HepG2 (cell line): ENCODE measurements around the gene IFNL1. TPM values are rescaled to one million over a fixed set of nuclear protein-coding genes. Genes with fewer than 3 reads are reported as not detected.

Experiments used
- CENPT ChIP-seq: sonication (generic); formaldehyde crosslinking; IDR thresholded peaks from 2 replicates; pipeline ENCODE4 v1.8.0; 2022; ENCODE audit warnings: low read depth, mild to moderate bottlenecking, moderate library complexity, missing genetic modification reagents
- CTCF ChIP-seq: sonication (generic); formaldehyde crosslinking; IDR thresholded peaks from 2 replicates; pipeline ENCODE4 v1.5.0; 2020; ENCODE audit warnings: mild to moderate bottlenecking, missing genetic modification reagents, moderate library complexity
- EZH2 ChIP-seq: conservative IDR thresholded peaks from 2 replicates; pipeline ENCODE4 v1.6.1; 2012; ENCODE audit warnings: mild to moderate bottlenecking, low read depth, low read length, moderate library complexity
- FOXO1 ChIP-seq: sonication (generic); formaldehyde crosslinking; IDR thresholded peaks from 2 replicates; pipeline ENCODE4 v1.4.0; 2020; ENCODE audit warnings: missing genetic modification reagents
- HOXA3 ChIP-seq: sonication (generic); formaldehyde crosslinking; IDR thresholded peaks from 2 replicates; pipeline ENCODE4 v1.5.0; 2020; ENCODE audit warnings: missing genetic modification reagents
- NCOR1 ChIP-seq: fragments of 200-600 bp; sonication (generic); IDR thresholded peaks from 2 replicates; pipeline ENCODE4 v1.7.0; 2017; ENCODE audit warnings: antibody characterized with exemption, low read length, borderline replicate concordance
- POLR2G ChIP-seq: fragments of 200-400 bp; formaldehyde crosslinking; IDR thresholded peaks from 2 replicates; pipeline ENCODE4 v1.6.1; 2018; ENCODE audit warnings: mild to moderate bottlenecking, low read depth, low read length, moderate library complexity
- RARA ChIP-seq: IDR thresholded peaks from 2 replicates; pipeline ENCODE4 v1.6.1; 2016; ENCODE audit warnings: missing genetic modification reagents, missing compliant biosample characterization
- RBM39 ChIP-seq: fragments of 200-400 bp; formaldehyde crosslinking; IDR thresholded peaks from one replicate; pipeline ENCODE4 v1.6.1; 2018; ENCODE audit warnings: antibody characterized with exemption, mild to moderate bottlenecking, low read depth, low read length; ENCODE audit not compliant: poor library complexity, severe bottlenecking
- SAP130 ChIP-seq: IDR thresholded peaks from 2 replicates; pipeline ENCODE4 v1.6.1; 2016; ENCODE audit warnings: low read depth
- TBP ChIP-seq: sonication (generic); formaldehyde crosslinking; IDR thresholded peaks from 2 replicates; pipeline ENCODE4 v1.5.0; 2020; ENCODE audit warnings: missing genetic modification reagents
- TFE3 ChIP-seq: IDR thresholded peaks from 2 replicates; pipeline ENCODE4 v1.6.1; 2016
- ZMAT3 ChIP-seq: sonication (generic); formaldehyde crosslinking; conservative IDR thresholded peaks from 2 replicates; pipeline ENCODE4 v1.7.0; 2021; ENCODE audit warnings: missing genetic modification reagents
- ZNF570 ChIP-seq: sonication (generic); formaldehyde crosslinking; IDR thresholded peaks from 2 replicates; pipeline ENCODE4 v1.4.0; 2020; ENCODE audit warnings: mild to moderate bottlenecking, missing genetic modification reagents, borderline replicate concordance
- ZNF773 ChIP-seq: sonication (generic); formaldehyde crosslinking; IDR thresholded peaks from 2 replicates; pipeline ENCODE4 v1.4.0; 2020; ENCODE audit warnings: missing genetic modification reagents, borderline replicate concordance
- polyA plus RNA-seq, 8 experiments: library from polyadenylated mRNA; depleted of rRNA in 3 of 8; stranded (reverse) in 7 of 8; unstranded in 1 of 8; fragments of >200 nt; fragmentation: Illumina TruSeq in 4 of 8; extraction: Trizol in 4 of 8; gene quantifications; 2 replicates each; pipeline versions ENCODE4 v1.2.1 to v1.2.3, GENCODE V29; 2011 to 2016; ENCODE audit warnings: low read depth in 4 of 8, missing spikeins in 1 of 8, mixed read lengths in 1 of 8; ENCODE audit not compliant: insufficient read depth in 1 of 8
- total RNA-seq, 5 experiments: library from RNA; depleted of rRNA; stranded (reverse); fragments of >200 nt; fragmentation: Illumina TruSeq; extraction: Trizol; gene quantifications; 2 replicates each; pipeline ENCODE4 v1.2.3, GENCODE V29; 2016; ENCODE audit warnings: low read depth in 1 of 5

IFNL1 gene
- total and polyA plus RNA-seq, 2 of the 13 experiments (the other 11 are each of a cell fraction or from before 2014, with no cell fraction given) = not detected

- TF ChIP-seq CTCF (CRISPR knock-in tag) = peak; percentile 86
- peak; percentile 85 for TF ChIP-seq ZMAT3
- no peak for TF ChIP-seq ZNF570 (CRISPR knock-in tag)
- no peak for TF ChIP-seq EZH2
- no peak for TF ChIP-seq NCOR1
- peak; percentile 72 for TF ChIP-seq FOXO1
- TF ChIP-seq CENPT (CRISPR knock-in tag) = 0 out of 2 replicates have a peak, but pooled peaks have one; percentile 18
- TF ChIP-seq TFE3 (CRISPR knock-in tag) = 0 out of 2 replicates have a peak, but pooled peaks have one; percentile 17
- peak; percentile 51; the same call in 1 of the 2 replicates for TF ChIP-seq RARA (CRISPR knock-in tag)
- no peak; the same call in 1 of the 2 replicates for TF ChIP-seq ZNF773 (CRISPR knock-in tag)
- TF ChIP-seq RBM39 = no peak
- TF ChIP-seq SAP130 (CRISPR knock-in tag) = peak; percentile 91
- peak; percentile 81 for TF ChIP-seq HOXA3 (CRISPR knock-in tag)
- no peak for TF ChIP-seq TBP (CRISPR knock-in tag)
- TF ChIP-seq POLR2G = peak; percentile 96
Measured at GRCh38 chr19:39341719-39342604, 45.8 kb downstream of the IFNL1 start, which contains the start of gene SAMD4B (continued).
